ENCODE data around the gene TPMT.

TPMT gene

GRCh38 chr6:18115356-18115755 lies 39.5 kb downstream of the TPMT start:
- Mint-ChIP-seq H3K9me3 (no peaks in the 10 kb centered on the region), H3K27me3 (peaks cover 76% of the 10 kb centered on the region), H3K4me3 (peak overlapping the region; percentile 65), H3K27ac (peak overlapping the region; percentile 95), H3K4me1 (peaks cover 15% of the 10 kb centered on the region), H3K36me3 (ENCODE audit: low read depth) (peaks cover 4% of the 10 kb centered on the region)
- ATAC-seq (peak; percentile 86), DNase-seq (peak; percentile 12)

DNA sequence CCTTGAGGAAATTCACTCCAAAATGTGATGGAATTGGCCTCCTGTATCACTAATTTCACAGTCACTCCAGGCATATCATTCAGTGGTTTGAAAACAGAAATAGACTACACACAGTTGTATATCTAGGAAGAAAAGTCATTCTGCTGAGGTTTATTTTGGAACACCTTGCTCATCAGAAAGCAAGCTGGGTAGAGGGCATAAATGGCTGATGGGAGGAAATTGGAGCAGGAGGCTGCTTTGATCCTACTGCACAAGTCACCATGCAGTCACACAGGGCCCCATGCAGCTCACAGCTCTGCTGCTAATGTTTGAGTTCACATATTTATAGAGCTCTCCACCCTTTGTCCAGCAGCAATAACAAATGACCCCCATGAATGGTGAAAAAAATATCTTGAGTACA lies 44.7 kb downstream of the TPMT start:
- Mint-ChIP-seq H3K27me3 (peaks cover 51% of the 10 kb centered on the region), H3K4me1 (peaks cover 6% of the 10 kb centered on the region), H3K27ac (no peak overlapping the region), H3K9me3 (peaks cover 14% of the 10 kb centered on the region), H3K4me3 (no peak overlapping the region), H3K36me3 (ENCODE audit: low read depth) (peaks cover 9% of the 10 kb centered on the region)
- DNase-seq (no peak), ATAC-seq (peak; percentile 57)

- peaks cover 39% of the 10 kb centered on the region for H3K27me3 Mint-ChIP-seq
- peaks cover 4% of the 10 kb centered on the region for H3K4me1 Mint-ChIP-seq
- no peak overlapping the region for H3K27ac Mint-ChIP-seq
- H3K36me3 Mint-ChIP-seq (ENCODE audit: low read depth) = peaks cover 8% of the 10 kb centered on the region
- no peak for ATAC-seq
- no peak overlapping the region for H3K4me3 Mint-ChIP-seq
- DNase-seq = no peak
- H3K9me3 Mint-ChIP-seq = peaks cover 18% of the 10 kb centered on the region
Observed at GRCh38 chr6:18107061-18107460, 47.8 kb downstream of the TPMT start.

DNA sequence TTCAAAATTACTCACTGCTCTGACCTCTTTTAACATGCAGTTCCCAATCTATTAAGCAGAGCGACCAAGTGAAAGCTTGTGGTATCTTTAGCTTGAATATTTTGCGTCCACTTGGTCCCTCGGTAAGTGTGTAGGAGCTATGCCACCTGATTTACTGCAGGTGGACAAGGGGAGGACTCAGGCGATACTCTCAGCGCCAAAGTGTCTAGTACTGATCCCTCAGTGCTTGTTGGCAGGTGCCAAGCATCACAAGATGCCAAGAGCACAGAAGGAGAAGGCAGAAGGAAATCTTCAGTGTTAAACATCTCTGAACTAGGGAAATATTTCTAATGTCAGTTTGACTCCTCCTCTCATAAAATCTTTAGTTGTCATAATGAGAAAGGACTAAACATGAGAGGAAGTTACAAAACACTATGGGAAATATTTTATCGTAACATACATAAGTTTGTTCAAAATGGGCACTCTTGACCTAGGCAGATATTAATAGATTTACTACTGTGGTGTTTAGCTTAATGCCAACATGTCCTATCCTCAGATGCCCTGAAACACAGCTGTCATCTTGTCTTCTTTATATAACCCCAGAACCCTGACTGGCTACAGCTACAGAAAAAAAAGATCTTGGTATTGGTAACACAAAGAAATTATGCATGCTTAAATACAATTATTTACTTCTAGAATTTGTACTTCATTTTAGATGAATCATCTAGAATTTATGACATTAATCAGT lies 51.9 kb downstream of the TPMT start:
- Mint-ChIP-seq H3K4me3 (no peak overlapping the region), H3K36me3 (ENCODE audit: low read depth) (peaks cover 5% of the 10 kb centered on the region), H3K4me1 (peaks cover 4% of the 10 kb centered on the region), H3K9me3 (peaks cover 18% of the 10 kb centered on the region), H3K27ac (no peak overlapping the region), H3K27me3 (peaks cover 32% of the 10 kb centered on the region)
- ATAC-seq (no peak), DNase-seq (no peak)

DNA sequence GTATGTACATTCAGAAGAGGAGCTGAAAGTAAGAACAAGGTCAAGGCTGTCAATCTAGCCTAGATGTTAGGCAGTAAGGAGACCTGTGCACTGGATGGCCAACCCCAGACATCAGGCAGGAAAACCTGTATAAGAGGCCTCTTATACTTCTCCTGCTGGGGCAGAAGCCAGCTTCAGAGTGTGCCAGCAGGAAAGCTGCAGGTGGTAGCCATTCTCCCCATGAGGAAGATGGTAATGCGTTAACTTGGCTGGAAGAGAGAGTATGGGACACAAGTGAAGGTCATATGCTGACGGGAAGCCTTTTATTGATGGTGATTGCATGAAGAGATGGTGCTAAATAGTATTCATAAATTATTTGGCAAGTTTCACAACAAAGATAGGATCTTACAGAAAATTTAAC lies 53.0 kb downstream of the TPMT start:
- DNase-seq (no peak), ATAC-seq (no peak)
- peaks cover 13% of the 10 kb centered on the region for H3K9me3 Mint-ChIP-seq
- no peak overlapping the region for H3K4me3 Mint-ChIP-seq
- no peak overlapping the region for H3K27ac Mint-ChIP-seq
- H3K36me3 Mint-ChIP-seq (ENCODE audit: low read depth) = peaks cover under 1% of the 10 kb centered on the region
- peaks cover 33% of the 10 kb centered on the region for H3K27me3 Mint-ChIP-seq
- peaks cover 4% of the 10 kb centered on the region for H3K4me1 Mint-ChIP-seq

- Mint-ChIP-seq H3K27ac (no peak overlapping the region), H3K27me3 (peaks cover 33% of the 10 kb centered on the region), H3K4me1 (peaks cover 4% of the 10 kb centered on the region), H3K36me3 (ENCODE audit: low read depth) (no peaks in the 10 kb centered on the region), H3K9me3 (peaks cover 11% of the 10 kb centered on the region), H3K4me3 (no peak overlapping the region)
- no peak for ATAC-seq
- DNase-seq = no peak
Observed at GRCh38 chr6:18101271-18101670, 53.6 kb downstream of the TPMT start.

DNA sequence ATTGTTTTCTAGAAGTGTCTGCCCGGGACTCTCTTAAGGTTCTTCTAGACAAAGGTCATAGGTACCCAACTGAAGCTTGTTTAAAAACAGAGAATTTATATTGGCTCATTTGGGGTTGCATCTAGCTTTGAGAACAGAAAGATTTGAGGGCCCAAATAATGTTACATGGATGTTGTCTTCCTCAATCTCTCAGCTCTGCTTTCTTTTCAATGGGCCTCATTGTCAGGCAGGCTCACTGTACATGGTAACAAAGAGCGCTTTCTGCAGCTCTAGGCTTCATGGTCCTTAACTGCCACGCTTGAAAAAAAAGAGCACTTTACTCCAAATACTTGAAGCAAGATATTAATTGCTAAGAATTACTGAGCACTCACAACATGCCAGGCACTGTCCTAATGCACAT lies 54.6 kb downstream of the TPMT start:
- H3K27me3 Mint-ChIP-seq = peaks cover 28% of the 10 kb centered on the region
- peaks cover 4% of the 10 kb centered on the region for H3K9me3 Mint-ChIP-seq
- H3K4me3 Mint-ChIP-seq = no peak overlapping the region
- no peak for ATAC-seq
- DNase-seq = no peak
- peaks cover 4% of the 10 kb centered on the region for H3K4me1 Mint-ChIP-seq
- H3K36me3 Mint-ChIP-seq (ENCODE audit: low read depth) = no peaks in the 10 kb centered on the region
- H3K27ac Mint-ChIP-seq = no peak overlapping the region

DNA sequence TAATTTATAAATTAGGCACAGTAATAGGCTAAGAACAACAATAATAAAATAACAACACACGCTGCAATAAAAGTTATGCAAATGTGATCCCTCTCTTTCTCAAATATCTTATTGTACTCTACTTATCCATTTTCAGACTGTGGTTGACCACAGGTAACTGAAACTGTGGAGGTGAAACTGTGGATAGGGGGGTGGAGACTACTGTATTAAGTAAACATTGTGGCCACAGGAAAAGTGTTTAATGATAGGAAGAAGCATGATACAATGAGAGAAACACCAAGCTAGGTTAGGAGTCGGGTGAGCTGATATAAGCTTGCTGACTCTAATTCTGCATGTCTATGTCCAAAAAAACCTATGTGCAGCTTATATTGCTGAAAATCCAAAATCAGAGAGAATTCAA lies 55.4 kb downstream of the TPMT start:
- Mint-ChIP-seq H3K27ac (no peak overlapping the region), H3K4me1 (peaks cover 2% of the 10 kb centered on the region), H3K9me3 (peaks cover 4% of the 10 kb centered on the region), H3K4me3 (no peak overlapping the region), H3K27me3 (peaks cover 28% of the 10 kb centered on the region), H3K36me3 (ENCODE audit: low read depth) (no peaks in the 10 kb centered on the region)
- no peak for ATAC-seq
- no peak for DNase-seq

GRCh38 chr6:18096423-18096822 lies 58.5 kb downstream of the TPMT start:
- Mint-ChIP-seq H3K4me1 (peaks cover 8% of the 10 kb centered on the region), H3K9me3 (peaks cover 4% of the 10 kb centered on the region), H3K27ac (no peak overlapping the region), H3K27me3 (peaks cover 12% of the 10 kb centered on the region), H3K36me3 (ENCODE audit: low read depth) (no peaks in the 10 kb centered on the region), H3K4me3 (no peak overlapping the region)
- ATAC-seq = no peak
- DNase-seq = no peak

- no peak for DNase-seq
- ATAC-seq = no peak
- Mint-ChIP-seq H3K27ac (no peak overlapping the region), H3K4me3 (no peak overlapping the region), H3K36me3 (ENCODE audit: low read depth) (no peaks in the 10 kb centered on the region), H3K9me3 (peaks cover 16% of the 10 kb centered on the region), H3K27me3 (peaks cover 7% of the 10 kb centered on the region), H3K4me1 (peaks cover 8% of the 10 kb centered on the region)
Observed at GRCh38 chr6:18091382-18091781, 63.5 kb downstream of the TPMT start.

DNA sequence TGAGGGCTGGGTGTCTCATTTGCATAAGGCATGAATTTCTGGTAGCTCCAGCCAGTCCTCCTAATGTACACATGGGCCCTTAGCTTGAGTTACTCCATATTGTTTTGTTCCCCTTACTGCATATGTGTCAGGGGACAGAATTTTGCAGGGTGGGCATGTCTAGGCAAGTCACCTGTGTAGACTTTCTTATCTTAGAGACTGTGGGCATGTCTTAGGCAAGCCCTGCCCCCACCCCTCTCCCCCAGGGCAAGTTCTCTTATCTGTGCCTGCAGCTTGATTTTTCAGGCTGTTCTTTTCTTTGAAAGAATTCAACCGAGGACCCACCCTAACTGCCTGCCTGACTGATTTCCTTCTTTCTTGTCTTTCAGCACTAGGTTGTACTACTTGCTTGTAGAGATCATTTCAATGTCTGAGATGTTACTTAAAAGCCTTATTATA lies 64.5 kb downstream of the TPMT start:
- H3K4me3 Mint-ChIP-seq = no peak overlapping the region
- peaks cover 8% of the 10 kb centered on the region for H3K4me1 Mint-ChIP-seq
- ATAC-seq (no peak), DNase-seq (no peak)
- no peaks in the 10 kb centered on the region for H3K36me3 Mint-ChIP-seq (ENCODE audit: low read depth)
- no peak overlapping the region for H3K27ac Mint-ChIP-seq
- peaks cover 16% of the 10 kb centered on the region for H3K9me3 Mint-ChIP-seq
- peaks cover 8% of the 10 kb centered on the region for H3K27me3 Mint-ChIP-seq

- Mint-ChIP-seq H3K36me3 (ENCODE audit: low read depth) (no peaks in the 10 kb centered on the region), H3K27ac (no peak overlapping the region), H3K9me3 (peaks cover 16% of the 10 kb centered on the region), H3K4me3 (no peak overlapping the region), H3K27me3 (peaks cover 8% of the 10 kb centered on the region), H3K4me1 (no peaks in the 10 kb centered on the region)
- DNase-seq (no peak), ATAC-seq (no peak)
Observed at GRCh38 chr6:18088419-18089296, 66.2 kb downstream of the TPMT start.

DNA sequence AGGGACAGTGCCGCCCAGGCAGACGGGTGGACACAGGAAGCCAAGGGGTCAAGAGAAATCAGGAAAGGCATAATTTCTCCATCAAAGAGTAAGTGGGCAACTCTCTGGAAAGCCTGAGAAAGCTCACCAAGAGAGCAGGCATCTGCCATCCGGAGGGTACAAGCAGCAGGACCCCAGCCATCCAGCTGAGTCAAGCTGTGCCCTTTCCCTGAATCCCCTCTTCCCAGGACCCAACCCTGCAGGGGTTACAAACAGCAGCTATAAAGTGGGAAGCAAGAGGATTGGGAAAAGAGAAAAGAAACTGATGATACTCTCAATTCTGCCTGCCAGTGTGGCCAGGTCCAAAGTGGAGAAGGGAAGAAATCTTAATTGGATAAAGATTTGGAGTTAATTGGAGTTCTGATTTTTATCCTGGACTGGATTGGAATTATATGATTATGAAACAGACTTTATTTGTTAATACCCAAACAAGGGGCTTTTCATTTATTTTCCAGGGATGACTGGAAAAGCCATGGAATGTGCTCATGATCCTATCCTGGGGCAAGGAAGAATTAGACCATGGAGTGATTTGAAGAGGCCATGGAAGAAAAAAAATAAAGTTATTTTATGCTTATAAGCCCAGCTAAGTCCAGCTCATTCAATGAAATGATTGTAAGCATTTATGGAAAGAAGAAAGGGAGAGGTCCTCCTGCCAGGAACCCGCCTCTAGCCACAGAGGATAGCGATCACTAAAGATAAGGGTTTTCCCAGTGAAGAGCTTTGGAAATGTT lies 67.3 kb downstream of the TPMT start:
- ATAC-seq (no peak), DNase-seq (no peak)
- Mint-ChIP-seq H3K9me3 (peaks cover 16% of the 10 kb centered on the region), H3K27ac (no peak overlapping the region), H3K4me3 (no peak overlapping the region), H3K27me3 (peaks cover 10% of the 10 kb centered on the region), H3K36me3 (ENCODE audit: low read depth) (no peaks in the 10 kb centered on the region), H3K4me1 (no peaks in the 10 kb centered on the region)

- no peaks in the 10 kb centered on the region for H3K36me3 Mint-ChIP-seq (ENCODE audit: low read depth)
- ATAC-seq = no peak
Observed at GRCh38 chr6:18081025-18081668, 73.7 kb downstream of the TPMT start.

More at GRCh38 chr6:18081025-18081668, 73.7 kb downstream of the TPMT start:
- Mint-ChIP-seq H3K4me3 (no peak overlapping the region), H3K27ac (no peak overlapping the region), H3K4me1 (no peaks in the 10 kb centered on the region), H3K9me3 (peaks cover 7% of the 10 kb centered on the region), H3K27me3 (peaks cover 14% of the 10 kb centered on the region)
- no peak for DNase-seq

Data from activated naive CD8-positive, alpha-beta T cell treated with anti-CD3 and anti-CD28 coated beads, Interleukin-2, amount 50 U/mL, for 24 hours (primary cell).